ENCODE data around the gene IL4.

GRCh38 chr5:132689513-132689912, 15.7 kb downstream of the IL4 start:
- TF ChIP-seq POLR2AphosphoS5 (IDR thresholded peaks at IDR 0.05; ENCODE audit: low read depth) (no peak), CTCF (conservative IDR thresholded peaks at IDR 0.05; ENCODE audit: low read depth in 2 of 2) (no peak), EZH2phosphoT487 (IDR thresholded peaks at IDR 0.05; ENCODE audit: unreplicated experiment) (no peak), REST (IDR thresholded peaks at IDR 0.05; ENCODE audit: unreplicated experiment) (no peak), EZH2 (IDR thresholded peaks at IDR 0.05; ENCODE audit: low read depth, unreplicated experiment) (no peak), JUNB (IDR thresholded peaks at IDR 0.05; ENCODE audit: unreplicated experiment) (no peak), ZNF114 (CRISPR knock-in tag; IDR thresholded peaks at IDR 0.05) (no peak), ETS1 (IDR thresholded peaks at IDR 0.05) (no peak), ZNF331 (CRISPR knock-in tag; IDR thresholded peaks at IDR 0.05; ENCODE audit: low read depth) (no peak), NANOG (IDR thresholded peaks at IDR 0.05; ENCODE audit: borderline replicate concordance) (no peak), CREB1 (CRISPR knock-in tag; IDR thresholded peaks at IDR 0.05; ENCODE audit: low read depth) (no peak), STAT1 (IDR thresholded peaks at IDR 0.05; ENCODE audit: unreplicated experiment) (no peak), ZNF462 (CRISPR knock-in tag; IDR thresholded peaks at IDR 0.05) (no peak)
